Adrenal gland (tissue), 12 donors: ENCODE data around the gene DGKH. TPM values are rescaled to one million over a fixed set of nuclear protein-coding genes. Genes with fewer than 3 reads are reported as not detected.
A peak's percentile ranks its signal among the peaks of the same experiment; 100 is the strongest.

ENCODE experiments used
- DNase-seq, 7 donors: peaks; one replicate each; pipeline ENCODE4 v3.0.0-alpha.2; 2019 to 2020
- H3K27ac ChIP-seq, 5 donors: fragments of 200-600 bp; sonication (generic) in 4 of 5; 1 replicate in 3 of 5; 2 replicates in 2 of 5; pipeline versions ENCODE4 v1.5.1 to v1.8.0; 2016 to 2020; ENCODE audit warnings: mild to moderate bottlenecking in 1 of 5
- H3K27me3 ChIP-seq: fragments of 200-600 bp; 2 replicates; pipeline ENCODE4 v1.8.0; 2021
- H3K36me3 ChIP-seq, 2 donors: fragments of 200-600 bp; replicated peaks in 1 of 2; 1 replicate in 1 of 2; 2 replicates in 1 of 2; pipeline versions ENCODE4 v1.5.1 to v1.8.0; 2018 to 2022
- H3K4me1 ChIP-seq, 2 donors: fragments of 200-600 bp; replicated peaks in 1 of 2; 1 replicate in 1 of 2; 2 replicates in 1 of 2; pipeline versions ENCODE4 v1.5.1 to v1.8.0; 2018 to 2021
- H3K4me3 ChIP-seq, 4 donors: fragments of 200-600 bp; sonication (generic) in 3 of 4; one replicate each; pipeline ENCODE4 v1.5.1; 2016 to 2018
- H3K9me3 ChIP-seq, 3 donors: fragments of 200-600 bp; sonication (generic) in 1 of 3; replicated peaks in 1 of 3; 1 replicate in 2 of 3; 2 replicates in 1 of 3; pipeline versions ENCODE4 v1.5.1 to v1.8.0; 2016 to 2021
- POLR2A ChIP-seq, 2 donors: fragments of 450-650 bp; IDR thresholded peaks; one replicate each; pipeline ENCODE4 v1.6.1; 2017; ENCODE audit warnings: antibody characterized with exemption in 2 of 2, mild to moderate bottlenecking in 2 of 2, moderate library complexity in 1 of 2
- WGBS, 4 donors: extraction: QIAGEN DNeasy Blood & Tissue Kit in 2 of 4; methylation state at CpG; one replicate each; pipeline versions ENCODE4 v1.1.5 to v1.1.7; 2013 to 2017; 5-methylcytosine and 5-hydroxymethylcytosine counted together
- intact Hi-C, 2 donors: fragments of 100-400 bp; cut with DNase I; formaldehyde crosslinking; loops; one replicate each; pipeline versions ENCODE4 v1.14.1 to v1.15.0; 2022 to 2023
- polyA plus RNA-seq, 3 donors: library from polyadenylated mRNA; stranded (reverse); fragments of 200-250 nt in 2 of 3; fragments of 350-450 nt in 1 of 3; fragmentation: Illumina TruSeq in 1 of 3; extraction: RNeasy Lipid Tissue Mini Kit (QIAGEN cat#74804) in 1 of 3; gene quantifications; one replicate each; pipeline ENCODE4 v1.2.3, GENCODE V29; 2013 to 2014
- total RNA-seq, 9 donors: library from RNA; depleted of rRNA in 4 of 9; stranded (reverse); fragments of >200 nt in 4 of 9; fragments of 120-200 nt in 1 of 9; fragmentation: NEBNext Ultra II Directional in 1 of 9; extraction: Animal tissue kit (Norgen Biotek cat#: 25700) in 1 of 9; gene quantifications; one replicate each; pipeline versions ENCODE4 v1.1.0 to v1.2.4, GENCODE V29; 2013 to 2023
- TF ChIP-seq, protein P1 (sequence below), 6 experiments: fragments of 450-650 bp in 4 of 6; fragments of 200-600 bp in 2 of 6; sonication (generic) in 1 of 6; IDR thresholded peaks; 1 replicate in 5 of 6; 2 replicates in 1 of 6; pipeline versions ENCODE4 v1.5.1 to v1.8.0; 2016 to 2021; ENCODE audit warnings: antibody characterized with exemption in 6 of 6, mild to moderate bottlenecking in 2 of 6, moderate library complexity in 1 of 6
- donor health status: healthy with polysubstance abuse.
- donor health status: Bipolar disorder and iron deficiency.
- donor health status: DM: yes; HTN: yes; CAD: no.
- donor health status: DM: no; HTN: no; CAD: no.
- donor health status: DM: no; HTN: no; CAD: no.
- donor health status: DM: yes; HTN: yes; CAD: no.

Gene DGKH
- total and polyA plus RNA-seq, 12 donors, result 0.81 to 7.1 (median 3.6) TPM

GRCh38 chr13:42038661-42039456 lies 9.6 kb upstream of the DGKH start:
- H3K27me3 ChIP-seq, result no peaks in the 10 kb centered on the region
- peak in 1 of 7 donors; percentile 16 for DNase-seq
- intact Hi-C loops, result no loop called here
- no peaks in the 10 kb centered on the region for H3K36me3 ChIP-seq
- TF ChIP-seq, protein P1, sequence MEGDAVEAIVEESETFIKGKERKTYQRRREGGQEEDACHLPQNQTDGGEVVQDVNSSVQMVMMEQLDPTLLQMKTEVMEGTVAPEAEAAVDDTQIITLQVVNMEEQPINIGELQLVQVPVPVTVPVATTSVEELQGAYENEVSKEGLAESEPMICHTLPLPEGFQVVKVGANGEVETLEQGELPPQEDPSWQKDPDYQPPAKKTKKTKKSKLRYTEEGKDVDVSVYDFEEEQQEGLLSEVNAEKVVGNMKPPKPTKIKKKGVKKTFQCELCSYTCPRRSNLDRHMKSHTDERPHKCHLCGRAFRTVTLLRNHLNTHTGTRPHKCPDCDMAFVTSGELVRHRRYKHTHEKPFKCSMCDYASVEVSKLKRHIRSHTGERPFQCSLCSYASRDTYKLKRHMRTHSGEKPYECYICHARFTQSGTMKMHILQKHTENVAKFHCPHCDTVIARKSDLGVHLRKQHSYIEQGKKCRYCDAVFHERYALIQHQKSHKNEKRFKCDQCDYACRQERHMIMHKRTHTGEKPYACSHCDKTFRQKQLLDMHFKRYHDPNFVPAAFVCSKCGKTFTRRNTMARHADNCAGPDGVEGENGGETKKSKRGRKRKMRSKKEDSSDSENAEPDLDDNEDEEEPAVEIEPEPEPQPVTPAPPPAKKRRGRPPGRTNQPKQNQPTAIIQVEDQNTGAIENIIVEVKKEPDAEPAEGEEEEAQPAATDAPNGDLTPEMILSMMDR (IDR thresholded peaks at IDR 0.05), result no peak
- no peak for TF ChIP-seq POLR2A (IDR thresholded peaks at IDR 0.05)
- WGBS, 4 donors, result 82 to 88% (median 87%) methylated on average over 17 to 19 of the region's 19 CpGs
- no peaks in the 10 kb centered on the region for H3K9me3 ChIP-seq
- no peak overlapping the region for H3K4me3 ChIP-seq
- peak overlapping the region in 1 of 5 donors; percentile 96 for H3K27ac ChIP-seq
- H3K4me1 ChIP-seq, result peaks cover 0 to 13% of the 10 kb centered on the region in 2 donors

GRCh38 chr13:42039457-42039945 lies 8.9 kb upstream of the DGKH start:
- H3K27me3 ChIP-seq, result no peaks in the 10 kb centered on the region
- TF ChIP-seq, protein P1 (IDR thresholded peaks at IDR 0.05), result no peak
- no peak for TF ChIP-seq POLR2A (IDR thresholded peaks at IDR 0.05)
- peaks cover 0 to 13% of the 10 kb centered on the region in 2 donors for H3K4me1 ChIP-seq
- peak overlapping the region; percentile 55 to 98 (median 96) for H3K27ac ChIP-seq
- peak overlapping the region in 3 of 4 donors; percentile 71 to 85 (median 75) for H3K4me3 ChIP-seq
- WGBS, 4 donors, result 9 to 31% (median 16%) methylated on average over 14 of the region's 14 CpGs
- H3K9me3 ChIP-seq, result no peaks in the 10 kb centered on the region
- peak in 2 of 7 donors; percentile 12 to 51 for DNase-seq
- no peaks in the 10 kb centered on the region for H3K36me3 ChIP-seq
- intact Hi-C loops, result no loop called here

- intact Hi-C loops, result loop anchor here in 1 of 2 donors (5.0 to 10.0 kb wide), 2 partner anchors 78 to 355 kb away; partner anchors contain the start of gene VWA8
- peaks cover 0 to 13% of the 10 kb centered on the region in 2 donors for H3K4me1 ChIP-seq
- H3K36me3 ChIP-seq, result no peaks in the 10 kb centered on the region
- peak overlapping the region; percentile 55 to 98 (median 96) for H3K27ac ChIP-seq
- H3K9me3 ChIP-seq, result no peaks in the 10 kb centered on the region
- WGBS, 4 donors, result 0 to 2% (median 1%) methylated on average over 17 to 90 of the region's 91 CpGs
- TF ChIP-seq, protein P1 (IDR thresholded peaks at IDR 0.05), result peak in 1 of 6 experiments; percentile 18
- TF ChIP-seq POLR2A (IDR thresholded peaks at IDR 0.05), result peak; percentile 82 to 93
- no peaks in the 10 kb centered on the region for H3K27me3 ChIP-seq
- DNase-seq, result peak; percentile 90 to 96 (median 93)
- peak overlapping the region; percentile 24 to 85 (median 73) for H3K4me3 ChIP-seq
These were observed 8.3 kb upstream of the DGKH start for GRCh38 chr13:42039946-42040729.

DNA sequence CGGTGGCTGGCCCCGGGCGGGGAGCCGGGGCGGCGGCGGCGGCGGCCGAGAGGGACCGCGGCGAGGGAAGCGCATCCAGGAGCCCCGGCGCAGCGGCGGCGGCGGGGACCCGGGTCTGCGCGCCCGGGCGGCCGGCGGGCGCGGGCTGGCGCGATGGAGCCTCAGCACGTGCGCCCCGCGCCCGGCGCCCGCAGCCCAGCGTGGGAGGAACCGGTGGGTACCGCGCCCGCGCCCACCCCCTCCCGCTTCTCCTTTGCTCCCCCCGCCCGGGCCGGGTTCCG lies 7.8 kb upstream of the DGKH start:
- peak in 1 of 2 donors; percentile 7 for TF ChIP-seq POLR2A (IDR thresholded peaks at IDR 0.05)
- TF ChIP-seq, protein P1 (IDR thresholded peaks at IDR 0.05), result no peak
- no peak for DNase-seq
- H3K9me3 ChIP-seq, result no peaks in the 10 kb centered on the region
- 0% methylated on average over 8 to 49 of the region's 49 CpGs; no CpG with 5 or more reads in 1 of the 4 donors for WGBS, 4 donors
- intact Hi-C loops, result loop anchor here in 1 of 2 donors (5.0 to 10.0 kb wide), 2 partner anchors 78 to 356 kb away; partner anchors contain the start of gene VWA8
- peak overlapping the region in 3 of 5 donors; percentile 96 to 98 (median 97) for H3K27ac ChIP-seq
- H3K4me1 ChIP-seq, result peaks cover 0 to 13% of the 10 kb centered on the region in 2 donors
- no peaks in the 10 kb centered on the region for H3K27me3 ChIP-seq
- peak overlapping the region in 2 of 4 donors; percentile 71 to 85 for H3K4me3 ChIP-seq
- H3K36me3 ChIP-seq, result no peaks in the 10 kb centered on the region
